ENCODE measurements around the gene CLECL1.

GRCh38 chr12:9707356-9707755, 25.5 kb downstream of the CLECL1 start:
- no peak for TF ChIP-seq ZBTB42 (CRISPR knock-in tag; IDR thresholded peaks at IDR 0.05)
- TF ChIP-seq ZNF512B (CRISPR knock-in tag; IDR thresholded peaks at IDR 0.05; ENCODE audit: borderline replicate concordance) = no peak
- no peak for TF ChIP-seq CTCF (CRISPR knock-in tag; IDR thresholded peaks at IDR 0.05)

Data from HepG2 (cell line).